HTR-8/SVneo (cell line): ENCODE results near the gene CER1.
"Not testable (repeated sequence)": the region's sequence is repeated elsewhere in the genome, so short reads cannot be mapped to it uniquely, and the experiment has no call there.

Experiments
- DNase-seq: peaks from one replicate; pipeline ENCODE4 v3.0.0; 2011; ENCODE audit warnings: low spot score, mixed read lengths; ENCODE audit not compliant: insufficient read length
- FAIRE-seq: peaks from 2 replicates; lab custom pipeline; 2011; peaks lifted over from hg19 to GRCh38; lab: Jason Lieb, UNC

The CER1 gene

GRCh38 chr9:14719231-14719923 lies 3.2 kb downstream of the CER1 start:
- no peak for DNase-seq
- no peak for FAIRE-seq

GRCh38 chr9:14715102-14715501 lies 7.4 kb downstream of the CER1 start:
- DNase-seq, result no peak
- no peak for FAIRE-seq

- FAIRE-seq (no peak), DNase-seq (no peak)
These were observed 9.3 kb downstream of the CER1 start for GRCh38 chr9:14713187-14713767.

- no peak for FAIRE-seq
- no peak for DNase-seq
These were observed 11.7 kb downstream of the CER1 start for GRCh38 chr9:14710804-14711203.

- no peak for FAIRE-seq
- no peak for DNase-seq
These were observed 15.9 kb downstream of the CER1 start for GRCh38 chr9:14706530-14707140.

- no peak for FAIRE-seq
- DNase-seq, result no peak
These were observed 17.5 kb downstream of the CER1 start for GRCh38 chr9:14705079-14705478.

GRCh38 chr9:14704281-14704680 lies 18.3 kb downstream of the CER1 start:
- FAIRE-seq (no peak), DNase-seq (no peak)

GRCh38 chr9:14702200-14702720 lies 20.3 kb downstream of the CER1 start:
- FAIRE-seq (no peak), DNase-seq (no peak)

GRCh38 chr9:14693251-14693861 lies 29.2 kb downstream of the CER1 start, which contains the start of gene ZDHHC21:
Gene ZDHHC21 (minus strand): TSS chr9:14693432. CDS start chr9:14674340, 19,092 bp downstream.
- DNase-seq (peak; percentile 36), FAIRE-seq (no peak)

GRCh38 chr9:14692470-14693250 lies 29.9 kb downstream of the CER1 start:
- DNase-seq (peak; percentile 4), FAIRE-seq (no peak)

- DNase-seq (no peak), FAIRE-seq (no peak)
These were observed 31.4 kb downstream of the CER1 start for GRCh38 chr9:14690948-14691730.

GRCh38 chr9:14687042-14687719 lies 35.4 kb downstream of the CER1 start:
- FAIRE-seq (no peak), DNase-seq (peak; percentile 2)

GRCh38 chr9:14686168-14686567 lies 36.4 kb downstream of the CER1 start:
- DNase-seq (no peak), FAIRE-seq (no peak)

- DNase-seq, FAIRE-seq: not testable (repeated sequence)
These were observed 39.9 kb downstream of the CER1 start for GRCh38 chr9:14682616-14683015.

GRCh38 chr9:14678776-14679175 lies 43.8 kb downstream of the CER1 start:
- DNase-seq, result no peak
- FAIRE-seq, result no peak

- no peak for DNase-seq
- no peak for FAIRE-seq
These were observed 44.7 kb downstream of the CER1 start for GRCh38 chr9:14677872-14678271.

GRCh38 chr9:14677396-14677795 lies 45.1 kb downstream of the CER1 start:
- FAIRE-seq, result no peak
- DNase-seq, result no peak

GRCh38 chr9:14674630-14675029 lies 47.9 kb downstream of the CER1 start:
- no peak for FAIRE-seq
- DNase-seq, result no peak

GRCh38 chr9:14671377-14671776 lies 51.2 kb downstream of the CER1 start:
- no peak for DNase-seq
- no peak for FAIRE-seq
